IMR-90 (cell line): ENCODE results near the gene PCDHGA6. TPM values are rescaled to one million over a fixed set of nuclear protein-coding genes. Genes with fewer than 3 reads are reported as not detected.

Experiments
- ATAC-seq: fragments of 200-7000 bp; cut with Tn5 transposase; 2 replicates; pipeline ENCODE4 v1.9.1; 2020; ENCODE audit warnings: low read depth, mild to moderate bottlenecking, moderate library complexity
- Bru-seq: library from RNA; stranded (reverse); fragments of 400-500 nt; gene quantifications from one replicate; lab custom pipeline; 2021; lab: Mats Ljungman, UMichigan
- BruChase-seq, 2 experiments: library from RNA; stranded (reverse); fragments of 400-500 nt; gene quantifications; one replicate each; lab custom pipeline; 2021; lab: Mats Ljungman, UMichigan
- BruUV-seq: library from RNA; stranded (reverse); fragments of 400-500 nt; replicated peaks from 2 replicates; lab custom pipeline; 2021; lab: Mats Ljungman, UMichigan
- CTCF ChIA-PET: fragments of 300-600 bp; formaldehyde crosslinking; extraction: SDS; loops from one replicate; lab custom pipeline; 2021; ENCODE audit warnings: antibody characterized with exemption; lab: Yijun Ruan, JAX
- POLR2A ChIA-PET: fragments of 300-600 bp; sonication (Branson Sonifier 250); formaldehyde crosslinking; loops from one replicate; lab custom pipeline; 2022; ENCODE audit warnings: antibody characterized with exemption; ENCODE audit not compliant: unreplicated experiment; lab: Charles Lee
- DNase-seq: peaks from one replicate; pipeline ENCODE4 v3.0.0; 2013
- H2AFZ ChIP-seq: replicated peaks from 2 replicates; pipeline ENCODE3; 2013; ENCODE audit warnings: low read length, mild to moderate bottlenecking; ENCODE audit not compliant: poor library complexity
- H2AK5ac ChIP-seq: 2 replicates; pipeline ENCODE4 v1.6.1; 2013; ENCODE audit warnings: low read depth, low read length, inconsistent platforms
- H2AK9ac ChIP-seq: replicated peaks from 2 replicates; pipeline ENCODE3; 2013; ENCODE audit warnings: mild to moderate bottlenecking, low read depth, low read length, moderate library complexity; ENCODE audit not compliant: poor library complexity
- H2BK120ac ChIP-seq: 2 replicates; pipeline ENCODE4 v1.6.1; 2013; ENCODE audit warnings: low read depth, low read length, inconsistent platforms
- H2BK15ac ChIP-seq: 3 replicates; pipeline ENCODE4 v1.6.1; 2013; ENCODE audit warnings: low read depth, low read length, inconsistent platforms
- H2BK20ac ChIP-seq: 2 replicates; pipeline ENCODE4 v1.6.1; 2013; ENCODE audit warnings: low read depth, mild to moderate bottlenecking, inconsistent platforms, low read length, moderate library complexity
- H2BK5ac ChIP-seq: 2 replicates; pipeline ENCODE4 v1.6.1; 2013; ENCODE audit warnings: mild to moderate bottlenecking, low read depth, low read length, inconsistent platforms; ENCODE audit not compliant: poor library complexity, severe bottlenecking
- H3K14ac ChIP-seq: replicated peaks from 2 replicates; pipeline ENCODE4 v1.6.1; 2013; ENCODE audit warnings: low read depth, low read length, inconsistent platforms
- H3K18ac ChIP-seq: 2 replicates; pipeline ENCODE4 v1.6.1; 2013; ENCODE audit warnings: low read depth, low read length, control low read depth
- H3K23ac ChIP-seq: 2 replicates; pipeline ENCODE4 v1.6.1; 2013; ENCODE audit warnings: low read depth, low read length, inconsistent platforms
- H3K27ac ChIP-seq: 2 replicates; pipeline ENCODE4 v1.5.1; 2013; ENCODE audit warnings: mild to moderate bottlenecking, control low read depth, low read length; ENCODE audit not compliant: insufficient read depth
- H3K27me3 ChIP-seq: 2 replicates; pipeline ENCODE4 v1.6.1; 2013; ENCODE audit warnings: low read length; ENCODE audit not compliant: control insufficient read depth, insufficient read depth
- H3K36me3 ChIP-seq: 2 replicates; pipeline ENCODE4 v1.6.1; 2013; ENCODE audit warnings: low read length, mixed read lengths; ENCODE audit not compliant: control insufficient read depth, insufficient read depth
- H3K4ac ChIP-seq: 2 replicates; pipeline ENCODE4 v1.6.1; 2013; ENCODE audit warnings: low read depth, low read length, inconsistent platforms
- H3K4me1 ChIP-seq: 2 replicates; pipeline ENCODE4 v1.6.1; 2013; ENCODE audit warnings: low read length, mixed read lengths; ENCODE audit not compliant: control insufficient read depth, insufficient read depth
- H3K4me2 ChIP-seq: 2 replicates; pipeline ENCODE4 v1.6.1; 2013; ENCODE audit warnings: low read depth, mild to moderate bottlenecking, control low read depth, low read length, moderate library complexity
- H3K4me3 ChIP-seq: 2 replicates; pipeline ENCODE4 v1.5.1; 2013; ENCODE audit warnings: low read depth, mild to moderate bottlenecking, control low read depth, low read length, moderate library complexity; ENCODE audit not compliant: insufficient read depth
- H3K56ac ChIP-seq: 2 replicates; pipeline ENCODE4 v1.6.1; 2013; ENCODE audit warnings: low read length, inconsistent platforms; ENCODE audit not compliant: insufficient read depth; ENCODE audit errors: extremely low read depth
- H3K79me1 ChIP-seq, 2 experiments: 2 replicates each; pipeline ENCODE4 v1.6.1; 2013; ENCODE audit warnings: low read length in 2 of 2, inconsistent platforms in 1 of 2, low read depth in 1 of 2
- H3K9ac ChIP-seq: 2 replicates; pipeline ENCODE4 v1.6.1; 2013; ENCODE audit warnings: low read depth, low read length, control low read depth
- H3K9me1 ChIP-seq: 2 replicates; pipeline ENCODE4 v1.6.1; 2013; ENCODE audit warnings: low read length, inconsistent platforms; ENCODE audit not compliant: insufficient read depth
- H3K9me3 ChIP-seq: 2 replicates; pipeline ENCODE4 v1.6.1; 2013; ENCODE audit warnings: low read length; ENCODE audit not compliant: control insufficient read depth, insufficient read depth
- H4K20me1 ChIP-seq: 2 replicates; pipeline ENCODE4 v1.6.1; 2013; ENCODE audit warnings: low read length, inconsistent platforms; ENCODE audit not compliant: insufficient read depth
- H4K5ac ChIP-seq: 2 replicates; pipeline ENCODE4 v1.6.1; 2013; ENCODE audit warnings: mild to moderate bottlenecking, low read depth, low read length, control low read depth
- H4K8ac ChIP-seq, 2 experiments: 2 replicates each; pipeline ENCODE4 v1.6.1; 2013; ENCODE audit warnings: low read depth in 2 of 2, low read length in 2 of 2, control low read depth in 1 of 2, inconsistent platforms in 1 of 2
- H4K91ac ChIP-seq: 2 replicates; pipeline ENCODE4 v1.6.1; 2013; ENCODE audit warnings: low read depth, low read length, inconsistent platforms; ENCODE audit not compliant: insufficient read depth
- CTCF ChIP-seq: conservative IDR thresholded peaks from 2 replicates; pipeline ENCODE4 v1.5.1; 2012; ENCODE audit warnings: mild to moderate bottlenecking, low read depth, low read length, improper control_type of control experiment
- POLR2A ChIP-seq: IDR thresholded peaks from 2 replicates; pipeline ENCODE4 v1.6.1; 2012; ENCODE audit warnings: mild to moderate bottlenecking, low read depth, low read length
- RAD21 ChIP-seq: IDR thresholded peaks from 2 replicates; pipeline ENCODE4 v1.6.1; 2012; ENCODE audit warnings: low read length, improper control_type of control experiment
- SMC3 ChIP-seq: fragments of 150-350 bp; IDR thresholded peaks from 2 replicates; pipeline ENCODE4 v1.6.1; 2016; ENCODE audit warnings: low read depth, mild to moderate bottlenecking, antibody characterized with exemption, low read length, moderate library complexity
- WGBS, 2 experiments: methylation state at CpG; one replicate each; pipeline versions ENCODE4 v1.1.5 to v1.1.7; 2013; ENCODE audit warnings: missing lambda C conversion rate in 2 of 2; ENCODE audit not compliant: insufficient read length in 1 of 2; ENCODE audit errors: extremely low coverage in 2 of 2; 5-methylcytosine and 5-hydroxymethylcytosine counted together
- dilution Hi-C: fragments of 300-500 bp; cut with HindIII; formaldehyde crosslinking; loops from one replicate; pipeline ENCODE4 v1.14.3; 2018; ENCODE audit warnings: low sequenced_read_pairs; ENCODE audit not compliant: unreplicated experiment
- in situ Hi-C: fragments of 300-500 bp; cut with MboI; formaldehyde crosslinking; loops from 3 replicates; pipeline ENCODE4 v1.14.3; 2019; ENCODE audit warnings: low sequenced_read_pairs, inconsistent platforms, mixed read lengths
- intact Hi-C: fragments of 100-400 bp; cut with micrococcal nuclease; formaldehyde crosslinking; loops from 2 replicates; pipeline ENCODE4 v1.10.0; 2022
- long read RNA-seq: library from polyadenylated mRNA; unstranded; transcript quantifications from one replicate; pipeline ENCODE4 v2.0.0, GENCODE V29; 2021; ENCODE audit not compliant: unreplicated experiment
- polyA plus RNA-seq, 3 experiments: library from polyadenylated mRNA; depleted of rRNA; stranded (reverse); fragments of >200 nt; gene quantifications; 2 replicates each; pipeline ENCODE4 v1.2.3, GENCODE V29; 2012; ENCODE audit warnings: low replicate concordance in 1 of 3
- total RNA-seq: library from RNA; depleted of rRNA; stranded (reverse); fragments of >200 nt; gene quantifications from 2 replicates; pipeline ENCODE4 v1.2.3, GENCODE V29; 2012; rRNA removed
- TF ChIP-seq, protein P1 (sequence below): fragments of 150-350 bp; IDR thresholded peaks from 2 replicates; pipeline ENCODE4 v1.6.1; 2016; ENCODE audit warnings: low read depth, mild to moderate bottlenecking, low read length, moderate library complexity, borderline replicate concordance

Gene PCDHGA6
- total RNA-seq (4.1 and 4.2 TPM in 2 replicates), polyA plus RNA-seq (2012; rRNA removed) (4.7 TPM in 2 replicates), Bru-seq, nascent RNA (percentile 78 among the genes with signal in this experiment), BruChase-seq, experiment 1, labeled RNA remaining after a 6-hour chase (percentile 87 among the genes with signal in this experiment), BruChase-seq, experiment 2, labeled RNA remaining after a 2-hour chase (percentile 90 among the genes with signal in this experiment)
- polyA plus RNA-seq (2012; cell fraction: cytosol; rRNA removed), result 3.1 and 4.2 TPM in 2 replicates
- 12.0 and 13.3 TPM in 2 replicates for polyA plus RNA-seq (2012; cell fraction: nucleus; rRNA removed; ENCODE audit: low replicate concordance)
- long read RNA-seq, full-length matches to known transcripts, result 5 of 6 reads
- long read RNA-seq, partial matches to known transcripts, result 0 of 6 reads
- long read RNA-seq, other reads (novel, unspliced or antisense), result 1 of 6 reads

DNA sequence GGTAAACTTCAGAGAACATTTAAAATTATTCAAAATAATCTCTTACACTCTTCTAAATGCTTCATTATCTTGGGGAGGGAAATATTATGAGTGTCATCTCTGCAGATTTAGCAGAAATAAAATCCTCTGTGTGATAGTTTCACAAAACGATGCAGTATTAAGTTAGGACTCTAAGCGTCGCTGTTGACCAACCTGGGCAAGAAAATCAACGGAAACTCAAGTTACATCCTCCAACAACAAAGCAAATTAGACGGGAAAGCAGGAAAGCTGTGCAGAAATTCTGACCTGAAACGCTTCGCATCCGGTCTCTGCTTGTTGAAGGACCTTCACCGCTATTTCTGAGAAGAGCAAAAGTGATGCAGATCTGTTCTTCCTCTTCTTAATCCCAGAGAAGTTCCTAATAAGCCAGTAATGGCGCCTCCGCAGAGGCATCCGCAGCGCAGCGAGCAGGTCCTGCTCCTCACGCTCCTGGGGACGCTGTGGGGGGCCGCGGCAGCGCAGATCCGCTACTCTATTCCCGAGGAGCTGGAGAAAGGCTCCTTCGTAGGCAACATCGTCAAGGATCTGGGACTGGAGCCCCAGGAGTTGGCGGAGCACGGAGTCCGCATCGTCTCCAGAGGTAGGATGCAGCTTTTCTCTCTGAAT, at the start of gene PCDHGA6:
TSS of gene PCDHGA6 (plus strand) at position 219 of the 645 bp plus-strand sequence. CDS start at position 412, 193 bp downstream.
- Histone ChIP-seq H2BK15ac (no peak within 1 kb of the TSS), H3K4me1 (no peaks in the 10 kb centered on the region), H2AK5ac (no peak within 1 kb of the TSS), H2BK5ac (no peak within 1 kb of the TSS), H4K20me1 (no peaks in the 10 kb centered on the region), H3K27ac (peak within 1 kb of the TSS; percentile 18; the same call in 1 of the 2 replicates), H3K79me1 (no peaks in the 10 kb centered on the region), H4K8ac (0 out of 4 replicates have a peak within 1 kb of the TSS, but pooled peaks of 1 of the 2 experiments have one; percentile 20), H2BK120ac (no peak within 1 kb of the TSS), H2AFZ (peak within 1 kb of the TSS; percentile 81), H3K56ac (no peak within 1 kb of the TSS), H3K23ac (no peak within 1 kb of the TSS), H3K9ac (peak within 1 kb of the TSS; percentile 76), H3K36me3 (peaks cover 23% of the 10 kb centered on the region), H3K14ac (no peak within 1 kb of the TSS), H4K91ac (no peak within 1 kb of the TSS), H3K4me2 (peak within 1 kb of the TSS; percentile 60), H3K18ac (peak within 1 kb of the TSS; percentile 42; the same call in 1 of the 2 replicates), H3K4me3 (peak within 1 kb of the TSS; percentile 52), H3K27me3 (no peaks in the 10 kb centered on the region), H3K9me3 (peaks cover 61% of the 10 kb centered on the region), H2AK9ac (no peak within 1 kb of the TSS), H2BK20ac (no peak within 1 kb of the TSS), H3K9me1 (no peaks in the 10 kb centered on the region), H3K4ac (0 out of 2 replicates have a peak within 1 kb of the TSS, but pooled peaks have one; percentile 19), H4K5ac (peak within 1 kb of the TSS; percentile 63; the same call in 1 of the 2 replicates)
- TF ChIP-seq, protein P1, sequence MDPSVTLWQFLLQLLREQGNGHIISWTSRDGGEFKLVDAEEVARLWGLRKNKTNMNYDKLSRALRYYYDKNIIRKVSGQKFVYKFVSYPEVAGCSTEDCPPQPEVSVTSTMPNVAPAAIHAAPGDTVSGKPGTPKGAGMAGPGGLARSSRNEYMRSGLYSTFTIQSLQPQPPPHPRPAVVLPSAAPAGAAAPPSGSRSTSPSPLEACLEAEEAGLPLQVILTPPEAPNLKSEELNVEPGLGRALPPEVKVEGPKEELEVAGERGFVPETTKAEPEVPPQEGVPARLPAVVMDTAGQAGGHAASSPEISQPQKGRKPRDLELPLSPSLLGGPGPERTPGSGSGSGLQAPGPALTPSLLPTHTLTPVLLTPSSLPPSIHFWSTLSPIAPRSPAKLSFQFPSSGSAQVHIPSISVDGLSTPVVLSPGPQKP, result no peak
- TF ChIP-seq CTCF (peak; percentile 53), SMC3 (peak; percentile 29; the same call in 1 of the 2 replicates), POLR2A (no peak), RAD21 (peak; percentile 52)
- intact Hi-C loops, result no loop called here
- POLR2A ChIA-PET, result no interaction called here
- DNase-seq (peak; percentile 58), ATAC-seq (peak; percentile 58; the same call in 1 of the 2 replicates)
- BruUV-seq, result no TSS peak
- CTCF ChIA-PET, result interaction anchor here (0.6 to 1.3 kb wide), 5 partner anchors 17 to 190 kb away, joined by 3 to 7 read pairs (median 4); no protein-coding TSS in a partner anchor
- WGBS, 2 experiments, result 29% methylated on average over 11 of the region's 27 CpGs; no CpG with 5 or more reads in 1 of the 2 experiments
- in situ Hi-C loops, result no loop called here
- dilution Hi-C loops, result no loop called here
